Fibroblast of lung (primary cell): ENCODE measurements around the gene PODN. TPM values are rescaled to one million over a fixed set of nuclear protein-coding genes. Genes with fewer than 3 reads are reported as not detected.

Experiments
- DNase-seq, 2 donors: peaks; one replicate each; pipeline versions ENCODE4 v3.0.0 to v3.0.0-alpha.2; 2010; ENCODE audit warnings: low read depth in 2 of 2
- H2AFZ ChIP-seq: 2 replicates; pipeline ENCODE4 v1.5.1; 2012; ENCODE audit warnings: low read length, control low read depth, inconsistent platforms
- H3K27ac ChIP-seq: 2 replicates; pipeline ENCODE4 v1.5.1; 2011; ENCODE audit warnings: low read length, control low read depth; ENCODE audit not compliant: insufficient read depth
- H3K27me3 ChIP-seq: 2 replicates; pipeline ENCODE4 v1.5.1; 2011; ENCODE audit warnings: mild to moderate bottlenecking, low read length; ENCODE audit not compliant: control insufficient read depth, insufficient read depth
- H3K36me3 ChIP-seq: 2 replicates; pipeline ENCODE4 v1.5.1; 2011; ENCODE audit warnings: low read length; ENCODE audit not compliant: control insufficient read depth, insufficient read depth
- H3K4me1 ChIP-seq: 2 replicates; pipeline ENCODE4 v1.5.1; 2011; ENCODE audit warnings: low read length; ENCODE audit not compliant: control insufficient read depth, insufficient read depth; ENCODE audit errors: extremely low read depth
- H3K4me2 ChIP-seq: 2 replicates; pipeline ENCODE4 v1.5.1; 2011; ENCODE audit warnings: low read length, control low read depth; ENCODE audit not compliant: insufficient read depth; ENCODE audit errors: extremely low read depth
- H3K4me3 ChIP-seq, 4 experiments: fragments of 200-600 bp in 1 of 4; sonication (generic) in 1 of 4; replicated peaks in 1 of 4; 2 replicates each; pipeline ENCODE4 v1.5.1; 2011 to 2016; ENCODE audit warnings: low read length in 4 of 4, low read depth in 3 of 4, mild to moderate bottlenecking in 3 of 4, control low read depth in 2 of 4, inconsistent platforms in 1 of 4, mixed read lengths in 1 of 4; ENCODE audit not compliant: insufficient read depth in 1 of 4; ENCODE audit errors: control extremely low read depth in 1 of 4
- H3K79me2 ChIP-seq: 2 replicates; pipeline ENCODE4 v1.5.1; 2012; ENCODE audit warnings: mild to moderate bottlenecking, low read length, inconsistent platforms; ENCODE audit not compliant: control insufficient read depth, insufficient read depth
- H3K9ac ChIP-seq: 2 replicates; pipeline ENCODE4 v1.5.1; 2011; ENCODE audit warnings: mild to moderate bottlenecking, low read length, control low read depth; ENCODE audit not compliant: insufficient read depth
- H3K9me3 ChIP-seq: 2 replicates; pipeline ENCODE4 v1.5.1; 2012; ENCODE audit warnings: low read depth, low read length; ENCODE audit not compliant: control insufficient read depth, insufficient read depth
- H4K20me1 ChIP-seq: 2 replicates; pipeline ENCODE4 v1.5.1; 2011; ENCODE audit warnings: low read length; ENCODE audit not compliant: control insufficient read depth, insufficient read depth; ENCODE audit errors: extremely low read depth
- CTCF ChIP-seq, 2 donors: IDR thresholded peaks in 1 of 2; conservative IDR thresholded peaks in 1 of 2; 1 replicate in 1 of 2; 2 replicates in 1 of 2; pipeline ENCODE4 v1.5.1; 2011 to 2012; ENCODE audit warnings: low read length in 2 of 2, control low read depth in 1 of 2, inconsistent platforms in 1 of 2, low read depth in 1 of 2, mild to moderate bottlenecking in 1 of 2
- EZH2 ChIP-seq: IDR thresholded peaks from 2 replicates; pipeline ENCODE4 v1.5.1; 2012; ENCODE audit warnings: low read length, control low read depth, mild to moderate bottlenecking; ENCODE audit errors: missing control alignments
- polyA plus RNA-seq, 2 donors: library from polyadenylated mRNA; depleted of rRNA in 1 of 2; stranded (reverse) in 1 of 2; unstranded in 1 of 2; fragments of >200 nt; gene quantifications; 2 replicates each; pipeline ENCODE4 v1.2.1, GENCODE V29; 2011 to 2012; ENCODE audit warnings: missing spikeins in 1 of 2
- total RNA-seq: library from RNA; depleted of rRNA; stranded (reverse); fragments of >200 nt; gene quantifications from 2 replicates; pipeline ENCODE4 v1.2.1, GENCODE V29; 2014

PODN gene
- total and polyA plus RNA-seq, 2 donors (not counting 1 experiment from before 2014, with no cell fraction given), result 31.6 to 49.7 TPM

DNA sequence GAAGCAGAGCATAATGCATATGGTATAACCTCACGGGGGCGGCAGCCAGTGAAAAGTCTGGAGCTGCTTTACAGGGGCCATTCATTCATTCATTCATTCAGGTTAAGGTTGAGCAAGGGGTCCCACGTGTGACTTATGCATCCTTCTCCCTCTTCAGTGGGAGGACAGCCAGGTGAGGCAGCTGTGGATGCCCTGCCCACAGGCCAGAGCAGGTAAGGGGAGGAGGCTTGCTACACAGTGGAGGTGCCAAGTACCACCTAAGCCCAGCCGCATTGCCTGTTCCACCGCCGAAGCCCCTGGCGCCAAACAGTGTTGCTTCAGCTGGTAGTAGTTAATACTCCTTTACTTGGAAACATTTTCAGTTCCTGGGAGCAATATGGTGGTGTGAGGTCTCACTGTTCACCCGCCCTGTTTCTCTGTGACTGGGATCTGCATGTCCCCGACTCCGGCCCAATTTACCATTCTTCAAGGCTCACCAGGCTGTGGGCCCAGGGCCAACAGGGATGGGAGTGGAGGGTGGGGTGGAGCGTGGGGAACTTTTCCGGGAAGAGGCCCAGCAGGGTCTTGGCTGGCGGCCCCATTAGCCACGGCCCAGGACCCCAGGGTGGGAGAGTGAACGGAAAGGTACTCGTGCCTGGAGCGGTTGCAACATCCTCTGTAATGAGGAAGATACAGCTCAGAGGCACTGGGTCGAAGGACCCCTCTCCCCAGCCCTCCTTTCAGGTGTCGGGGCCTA is 722 bp upstream of the PODN start:
- peak overlapping the region; percentile 37 for H2AFZ ChIP-seq
- no peak overlapping the region for H3K27ac ChIP-seq
- H3K27me3 ChIP-seq, result no peaks in the 10 kb centered on the region
- no peaks in the 10 kb centered on the region for H3K79me2 ChIP-seq
- H3K36me3 ChIP-seq, result no peaks in the 10 kb centered on the region
- H3K9ac ChIP-seq, result peak overlapping the region; percentile 35
- H3K4me1 ChIP-seq, result peaks cover 8% of the 10 kb centered on the region
- no peaks in the 10 kb centered on the region for H3K9me3 ChIP-seq
- H4K20me1 ChIP-seq, result no peaks in the 10 kb centered on the region
- peak overlapping the region; percentile 40 to 86 (median 58) for H3K4me3 ChIP-seq
- H3K4me2 ChIP-seq, result peak overlapping the region; percentile 61
- no peak for TF ChIP-seq EZH2
- no peak for TF ChIP-seq CTCF (conservative IDR thresholded peaks at IDR 0.05 in 1 of 2, IDR thresholded peaks at IDR 0.05 in 1 of 2; ENCODE audit: low read depth in 1 of 2, low read length in 2 of 2)
- peak in 1 of 2 donors; percentile 46 for DNase-seq

DNA sequence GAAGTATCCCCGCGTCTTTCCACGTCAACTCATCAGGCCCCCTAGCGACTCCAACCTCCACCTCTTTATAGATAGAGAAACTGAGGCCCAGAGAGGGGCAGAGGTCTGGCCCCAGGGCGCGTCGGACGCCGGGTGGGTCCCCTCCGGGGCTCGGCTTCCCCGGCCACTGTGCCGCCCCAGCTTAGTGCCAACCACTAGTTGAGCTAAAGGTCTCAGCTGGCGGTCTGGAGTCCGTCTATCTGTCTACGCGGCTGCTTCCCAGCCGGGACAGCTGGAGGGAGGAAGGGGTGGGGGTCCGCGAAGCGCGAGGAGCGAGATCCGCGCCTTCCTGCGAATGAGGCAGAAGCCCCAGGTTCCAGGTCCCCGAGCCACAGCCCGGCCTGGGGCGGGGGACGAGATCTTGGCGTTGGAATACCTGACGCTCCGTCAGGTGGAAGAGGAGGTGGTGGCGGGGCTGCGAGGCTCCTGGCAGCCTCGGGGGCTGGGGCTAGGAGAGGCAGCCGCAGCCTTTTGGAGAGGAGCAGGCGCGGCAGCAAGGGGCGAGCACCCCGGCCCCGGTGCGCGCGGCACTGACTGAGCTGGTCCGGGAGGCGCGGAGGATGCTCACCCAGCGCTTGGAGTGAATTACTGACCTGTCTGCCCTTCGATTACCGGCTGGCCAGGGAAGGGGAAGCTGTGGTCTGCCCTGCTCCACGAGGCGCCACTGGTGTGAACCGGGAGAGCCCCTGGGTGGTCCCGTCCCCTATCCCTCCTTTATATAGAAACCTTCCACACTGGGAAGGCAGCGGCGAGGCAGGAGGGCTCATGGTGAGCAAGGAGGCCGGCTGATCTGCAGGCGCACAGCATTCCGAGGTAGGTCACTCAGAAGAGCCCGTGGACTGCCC is 937 bp downstream of the PODN start:
- Histone ChIP-seq H4K20me1 (no peaks in the 10 kb centered on the region), H3K36me3 (no peaks in the 10 kb centered on the region), H3K27ac (no peak overlapping the region), H3K9me3 (no peaks in the 10 kb centered on the region), H3K4me1 (peaks cover 13% of the 10 kb centered on the region), H3K4me3 (peak overlapping the region; percentile 56 to 86 (median 64)), H3K27me3 (no peaks in the 10 kb centered on the region), H3K4me2 (peak overlapping the region; percentile 91), H3K9ac (peak overlapping the region; percentile 65), H3K79me2 (no peaks in the 10 kb centered on the region), H2AFZ (no peak overlapping the region)
- TF ChIP-seq CTCF (conservative IDR thresholded peaks at IDR 0.05 in 1 of 2, IDR thresholded peaks at IDR 0.05 in 1 of 2; ENCODE audit: low read depth in 1 of 2, low read length in 2 of 2) (peak in 1 of 2 donors; percentile 13), EZH2 (no peak)
- DNase-seq, result no peak
